ENCODE data around the gene SNN.

DNA sequence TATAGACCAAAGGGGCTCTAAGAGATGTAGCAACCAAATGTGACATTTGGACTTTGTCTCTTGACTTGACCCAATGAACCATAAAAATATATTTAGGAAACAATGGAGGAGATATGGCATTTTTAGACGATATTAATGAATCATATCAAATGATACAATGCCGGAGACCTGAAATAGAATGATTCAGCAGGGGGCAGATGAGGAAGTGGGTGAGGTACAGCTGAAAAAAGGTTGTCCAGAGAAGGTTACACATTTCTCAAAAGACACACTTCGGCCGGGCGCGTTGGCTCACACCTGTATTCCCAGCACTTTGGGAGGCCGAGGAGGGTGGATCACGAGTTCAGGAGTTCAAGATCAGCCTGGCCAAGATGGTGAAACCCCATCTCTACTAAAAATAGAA, 16.5 kb upstream of the SNN start:
- TF ChIP-seq POLR2A (IDR thresholded peaks at IDR 0.05), result no peak
- no peak for TF ChIP-seq CTCF (IDR thresholded peaks at IDR 0.05 in 8 of 11, conservative IDR thresholded peaks at IDR 0.05 in 3 of 11)
- TF ChIP-seq POLR2AphosphoS5 (IDR thresholded peaks at IDR 0.05), result no peak
